Mesothelial cell of epicardium (in vitro differentiated cells): ENCODE measurements around the gene AGTPBP1. TPM values are rescaled to one million over a fixed set of nuclear protein-coding genes. Genes with fewer than 3 reads are reported as not detected.

Experiments used
- DNase-seq, 2 experiments: peaks; one replicate each; pipeline ENCODE4 v3.0.0; 2021; ENCODE audit warnings: low spot score in 2 of 2; ENCODE audit not compliant: unreplicated experiment in 2 of 2
- H3K27ac Mint-ChIP-seq: 2 replicates; pipeline ENCODE4 v1.8.0; 2021; ENCODE audit warnings: mixed read lengths
- H3K27me3 Mint-ChIP-seq: 2 replicates; pipeline ENCODE4 v1.8.0; 2021; ENCODE audit warnings: low read depth, mixed read lengths
- H3K36me3 Mint-ChIP-seq: 2 replicates; pipeline ENCODE4 v1.8.0; 2021; ENCODE audit warnings: mixed read lengths
- H3K4me1 Mint-ChIP-seq: 2 replicates; pipeline ENCODE4 v1.8.0; 2021; ENCODE audit warnings: mixed read lengths
- H3K4me3 Mint-ChIP-seq: 2 replicates; pipeline ENCODE4 v1.8.0; 2021; ENCODE audit warnings: mild to moderate bottlenecking, moderate library complexity, mixed read lengths
- H3K9me3 Mint-ChIP-seq: 2 replicates; pipeline ENCODE4 v1.8.0; 2021; ENCODE audit warnings: mixed read lengths
- total RNA-seq: library from RNA; stranded (reverse); gene quantifications from 3 replicates; pipeline ENCODE4 v1.2.1, GENCODE V29; 2021
- TF ChIP-seq, protein P1 (sequence below): fragments of 200-600 bp; sonication (generic); IDR thresholded peaks from one replicate; pipeline ENCODE4 v1.5.0; 2021; ENCODE audit warnings: antibody characterized with exemption; ENCODE audit not compliant: unreplicated experiment

Gene AGTPBP1
- total RNA-seq, 1 donor from 2014 or later, result 26.0 TPM

DNA sequence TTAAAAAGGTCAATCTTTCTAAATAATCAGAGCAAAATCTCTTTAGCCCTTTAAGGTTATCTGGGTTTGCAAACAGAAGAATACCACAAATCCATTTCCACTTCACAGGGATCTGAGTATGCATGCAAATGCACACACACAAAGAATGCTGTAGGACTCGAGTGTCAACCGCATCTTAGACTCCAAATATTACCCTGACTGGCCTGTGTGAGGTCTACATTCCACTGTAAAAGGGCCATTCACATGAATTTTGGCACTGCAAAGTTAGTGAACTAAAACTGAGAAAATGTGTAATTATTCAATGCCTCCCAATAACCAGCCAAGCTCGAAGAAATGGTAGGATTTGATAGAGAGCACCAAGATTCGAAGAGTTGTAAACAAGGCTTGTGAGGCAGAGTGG is 199.9 kb downstream of the AGTPBP1 start:
- Mint-ChIP-seq H3K27me3 (no peaks in the 10 kb centered on the region), H3K9me3 (no peaks in the 10 kb centered on the region), H3K4me3 (no peak overlapping the region), H3K4me1 (peaks cover 20% of the 10 kb centered on the region), H3K27ac (no peak overlapping the region), H3K36me3 (no peaks in the 10 kb centered on the region)
- DNase-seq, result no peak
- TF ChIP-seq, protein P1, sequence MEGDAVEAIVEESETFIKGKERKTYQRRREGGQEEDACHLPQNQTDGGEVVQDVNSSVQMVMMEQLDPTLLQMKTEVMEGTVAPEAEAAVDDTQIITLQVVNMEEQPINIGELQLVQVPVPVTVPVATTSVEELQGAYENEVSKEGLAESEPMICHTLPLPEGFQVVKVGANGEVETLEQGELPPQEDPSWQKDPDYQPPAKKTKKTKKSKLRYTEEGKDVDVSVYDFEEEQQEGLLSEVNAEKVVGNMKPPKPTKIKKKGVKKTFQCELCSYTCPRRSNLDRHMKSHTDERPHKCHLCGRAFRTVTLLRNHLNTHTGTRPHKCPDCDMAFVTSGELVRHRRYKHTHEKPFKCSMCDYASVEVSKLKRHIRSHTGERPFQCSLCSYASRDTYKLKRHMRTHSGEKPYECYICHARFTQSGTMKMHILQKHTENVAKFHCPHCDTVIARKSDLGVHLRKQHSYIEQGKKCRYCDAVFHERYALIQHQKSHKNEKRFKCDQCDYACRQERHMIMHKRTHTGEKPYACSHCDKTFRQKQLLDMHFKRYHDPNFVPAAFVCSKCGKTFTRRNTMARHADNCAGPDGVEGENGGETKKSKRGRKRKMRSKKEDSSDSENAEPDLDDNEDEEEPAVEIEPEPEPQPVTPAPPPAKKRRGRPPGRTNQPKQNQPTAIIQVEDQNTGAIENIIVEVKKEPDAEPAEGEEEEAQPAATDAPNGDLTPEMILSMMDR, result no peak

DNA sequence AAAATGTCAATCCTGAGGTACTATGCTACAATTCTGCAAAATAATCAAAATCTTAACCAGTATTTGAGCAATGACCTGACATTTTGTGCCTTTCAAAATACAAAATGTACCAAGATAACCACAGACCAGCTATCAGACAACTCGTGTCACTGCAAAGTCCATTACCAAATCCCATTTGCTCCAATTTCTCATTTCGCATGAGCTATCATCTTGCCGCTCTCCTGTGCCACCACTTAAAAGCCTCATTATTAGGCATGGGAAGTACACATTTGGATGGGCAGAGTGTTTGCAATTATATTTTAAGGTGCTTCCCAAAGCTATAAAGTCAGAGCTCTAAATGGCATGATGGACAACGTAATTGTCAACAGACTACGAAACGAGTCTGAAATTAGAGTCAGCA is 205.2 kb downstream of the AGTPBP1 start:
- Mint-ChIP-seq H3K27ac (no peak overlapping the region), H3K27me3 (no peaks in the 10 kb centered on the region)
- TF ChIP-seq, protein P1, result no peak

DNA sequence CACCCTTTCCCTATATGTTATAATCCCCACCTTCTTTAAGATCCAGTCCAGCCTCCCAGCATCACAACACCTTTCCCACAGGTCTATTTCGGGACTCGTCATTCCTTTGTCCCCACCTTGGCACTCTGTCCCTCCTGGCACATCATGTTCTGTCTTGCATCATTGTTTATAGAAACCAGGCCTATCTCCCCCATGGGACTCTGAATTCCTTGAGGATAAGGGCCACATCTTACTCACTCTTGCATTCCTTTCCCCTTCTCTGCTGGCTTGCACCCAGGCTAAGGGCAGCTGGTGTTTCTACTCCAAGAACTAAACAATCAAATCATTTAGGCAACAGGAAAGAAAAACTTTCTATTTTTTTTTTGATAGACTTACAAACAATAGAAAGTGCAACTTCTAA is 205.7 kb downstream of the AGTPBP1 start:
- H3K4me3 Mint-ChIP-seq, result no peak overlapping the region
- no peak overlapping the region for H3K27ac Mint-ChIP-seq
- H3K9me3 Mint-ChIP-seq, result no peaks in the 10 kb centered on the region
- H3K4me1 Mint-ChIP-seq, result peaks cover 10% of the 10 kb centered on the region
- DNase-seq, result no peak
- H3K27me3 Mint-ChIP-seq, result no peaks in the 10 kb centered on the region
- H3K36me3 Mint-ChIP-seq, result no peaks in the 10 kb centered on the region
- TF ChIP-seq, protein P1, result no peak

More for the DNA sequence above, 205.2 kb downstream of the AGTPBP1 start:
- peaks cover 15% of the 10 kb centered on the region for H3K4me1 Mint-ChIP-seq
- no peaks in the 10 kb centered on the region for H3K36me3 Mint-ChIP-seq
- H3K4me3 Mint-ChIP-seq, result no peak overlapping the region
- no peaks in the 10 kb centered on the region for H3K9me3 Mint-ChIP-seq
- DNase-seq, result no peak

DNA sequence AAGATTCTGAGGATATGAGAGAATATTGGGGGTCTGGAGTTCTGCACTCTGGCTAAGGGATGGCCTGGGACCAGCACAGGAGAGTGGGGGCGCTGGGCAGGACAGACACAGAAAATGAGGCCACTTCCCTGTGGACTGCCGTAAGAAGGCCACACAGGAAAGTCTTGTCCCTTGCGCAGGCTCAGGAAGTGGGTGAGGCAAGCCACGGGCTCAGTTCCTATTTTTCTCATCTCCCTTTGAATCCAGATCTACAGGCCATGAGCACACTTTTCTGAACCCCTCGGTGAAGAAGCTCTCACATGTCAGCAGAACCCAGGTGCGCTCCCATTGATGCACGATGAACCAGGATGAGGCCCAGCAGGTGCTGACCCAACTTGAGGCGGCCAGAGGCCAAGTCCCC is 207.4 kb downstream of the AGTPBP1 start:
- Mint-ChIP-seq H3K9me3 (no peaks in the 10 kb centered on the region), H3K4me1 (peaks cover 8% of the 10 kb centered on the region), H3K27me3 (no peaks in the 10 kb centered on the region), H3K36me3 (no peaks in the 10 kb centered on the region), H3K4me3 (no peak overlapping the region), H3K27ac (no peak overlapping the region)
- TF ChIP-seq, protein P1, result no peak
- no peak for DNase-seq

DNA sequence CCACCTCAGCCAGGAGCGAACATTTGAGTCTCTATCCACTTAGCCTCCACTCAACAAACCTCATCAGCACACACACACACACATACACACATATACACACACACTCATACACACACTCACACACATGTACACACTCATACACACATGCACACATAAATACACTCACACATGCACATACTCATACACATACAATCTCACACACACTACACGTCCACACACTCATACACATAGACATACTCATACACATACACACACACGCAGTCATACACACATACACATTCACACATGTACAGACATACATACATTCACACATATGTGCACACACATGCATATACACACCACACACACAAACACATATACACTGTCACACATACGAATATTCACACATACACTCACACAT is 208.2 kb downstream of the AGTPBP1 start:
- Mint-ChIP-seq H3K9me3 (no peaks in the 10 kb centered on the region), H3K4me1 (peaks cover under 1% of the 10 kb centered on the region), H3K27ac (no peak overlapping the region), H3K4me3 (no peak overlapping the region), H3K27me3 (no peaks in the 10 kb centered on the region), H3K36me3 (no peaks in the 10 kb centered on the region)
- no peak for DNase-seq
- TF ChIP-seq, protein P1, result no peak

DNA sequence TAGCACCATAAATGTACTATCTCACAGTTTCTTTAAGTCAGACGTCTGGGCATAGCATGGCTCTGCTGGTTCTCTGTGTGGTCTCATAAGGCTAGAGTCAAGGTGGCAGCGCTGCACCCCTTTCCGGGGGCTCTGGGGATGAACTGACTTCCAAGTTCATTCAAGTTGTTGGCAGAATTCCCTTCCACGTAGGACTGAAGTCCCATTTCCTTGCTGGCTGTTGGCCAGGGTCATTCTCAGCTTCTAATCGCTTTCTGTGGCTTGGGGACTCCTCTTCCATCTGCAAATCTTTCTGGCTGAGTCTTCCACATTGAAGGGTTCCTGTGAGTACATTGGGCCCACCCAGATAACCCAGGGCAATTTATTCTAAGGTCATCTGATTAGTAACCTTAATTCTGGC is 211.0 kb downstream of the AGTPBP1 start:
- Mint-ChIP-seq H3K4me1 (no peaks in the 10 kb centered on the region), H3K9me3 (no peaks in the 10 kb centered on the region), H3K36me3 (no peaks in the 10 kb centered on the region), H3K27ac (no peak overlapping the region), H3K27me3 (no peaks in the 10 kb centered on the region), H3K4me3 (no peak overlapping the region)
- TF ChIP-seq, protein P1, result no peak
- no peak for DNase-seq
